Hematopoietic multipotent progenitor cell treated with erythropoietin and hydrocortisone succinate and interleukin-3 and kit ligand, for 17 days (in vitro differentiated cells): ENCODE data around the gene THTPA.
"Not testable (repeated sequence)": the region's sequence is repeated elsewhere in the genome, so short reads cannot be mapped to it uniquely, and the experiment has no call there.

Experiments
- DNase-seq: peaks from one replicate; pipeline ENCODE4 v3.0.0-alpha.2; 2015; ENCODE audit warnings: low spot score

The THTPA gene

GRCh38 chr14:23533652-23534435, 22.2 kb upstream of the THTPA start:
- DNase-seq = no peak

- DNase-seq = no peak
These were observed 20.1 kb upstream of the THTPA start for GRCh38 chr14:23535943-23536342.

GRCh38 chr14:23536494-23536893, 19.6 kb upstream of the THTPA start:
- DNase-seq = no peak

GRCh38 chr14:23536906-23537305, 19.2 kb upstream of the THTPA start:
- not testable (repeated sequence) for DNase-seq

GRCh38 chr14:23537351-23538049, 18.6 kb upstream of the THTPA start:
- DNase-seq = no peak

GRCh38 chr14:23538050-23538718, 17.9 kb upstream of the THTPA start:
- DNase-seq = no peak

GRCh38 chr14:23538785-23539184, 17.3 kb upstream of the THTPA start:
- DNase-seq = no peak

GRCh38 chr14:23539248-23540140, 16.6 kb upstream of the THTPA start:
- DNase-seq = peak; percentile 56

- DNase-seq = no peak
These were observed 16.0 kb upstream of the THTPA start for GRCh38 chr14:23540141-23540469.

GRCh38 chr14:23542261-23542660, 13.8 kb upstream of the THTPA start:
- no peak for DNase-seq

GRCh38 chr14:23543403-23543802, 12.7 kb upstream of the THTPA start:
- no peak for DNase-seq

GRCh38 chr14:23544511-23545447, 11.3 kb upstream of the THTPA start:
- no peak for DNase-seq

- no peak for DNase-seq
These were observed 10.2 kb upstream of the THTPA start for GRCh38 chr14:23545740-23546365.

- no peak for DNase-seq
These were observed 9.5 kb upstream of the THTPA start for GRCh38 chr14:23546450-23547035.

- no peak for DNase-seq
These were observed 8.1 kb upstream of the THTPA start for GRCh38 chr14:23547924-23548323.

- no peak for DNase-seq
These were observed 7.4 kb upstream of the THTPA start for GRCh38 chr14:23548351-23549318.

GRCh38 chr14:23550131-23550811, 5.8 kb upstream of the THTPA start:
- DNase-seq = no peak

GRCh38 chr14:23550812-23551265, 5.2 kb upstream of the THTPA start:
- DNase-seq = no peak
